Keratinocyte (primary cell): Measurements from ENCODE around the gene C1orf232.

ENCODE experiments used
- EZH2 ChIP-seq: IDR thresholded peaks from one replicate; pipeline ENCODE4 v1.6.1; 2012; ENCODE audit warnings: inconsistent platforms, mild to moderate bottlenecking, low read length, moderate library complexity
- TF ChIP-seq, protein P1 (sequence below), 3 experiments: IDR thresholded peaks in 1 of 3; conservative IDR thresholded peaks in 1 of 3; optimal IDR thresholded peaks in 1 of 3; 2 replicates in 2 of 3; 3 replicates in 1 of 3; pipeline versions ENCODE3 to v1.5.1; 2011; ENCODE audit warnings: low read length in 3 of 3, mild to moderate bottlenecking in 3 of 3, moderate library complexity in 2 of 3, control low read depth in 1 of 3, inconsistent platforms in 1 of 3; ENCODE audit not compliant: insufficient read depth in 2 of 3; ENCODE audit errors: extremely low read depth in 1 of 3

DNA sequence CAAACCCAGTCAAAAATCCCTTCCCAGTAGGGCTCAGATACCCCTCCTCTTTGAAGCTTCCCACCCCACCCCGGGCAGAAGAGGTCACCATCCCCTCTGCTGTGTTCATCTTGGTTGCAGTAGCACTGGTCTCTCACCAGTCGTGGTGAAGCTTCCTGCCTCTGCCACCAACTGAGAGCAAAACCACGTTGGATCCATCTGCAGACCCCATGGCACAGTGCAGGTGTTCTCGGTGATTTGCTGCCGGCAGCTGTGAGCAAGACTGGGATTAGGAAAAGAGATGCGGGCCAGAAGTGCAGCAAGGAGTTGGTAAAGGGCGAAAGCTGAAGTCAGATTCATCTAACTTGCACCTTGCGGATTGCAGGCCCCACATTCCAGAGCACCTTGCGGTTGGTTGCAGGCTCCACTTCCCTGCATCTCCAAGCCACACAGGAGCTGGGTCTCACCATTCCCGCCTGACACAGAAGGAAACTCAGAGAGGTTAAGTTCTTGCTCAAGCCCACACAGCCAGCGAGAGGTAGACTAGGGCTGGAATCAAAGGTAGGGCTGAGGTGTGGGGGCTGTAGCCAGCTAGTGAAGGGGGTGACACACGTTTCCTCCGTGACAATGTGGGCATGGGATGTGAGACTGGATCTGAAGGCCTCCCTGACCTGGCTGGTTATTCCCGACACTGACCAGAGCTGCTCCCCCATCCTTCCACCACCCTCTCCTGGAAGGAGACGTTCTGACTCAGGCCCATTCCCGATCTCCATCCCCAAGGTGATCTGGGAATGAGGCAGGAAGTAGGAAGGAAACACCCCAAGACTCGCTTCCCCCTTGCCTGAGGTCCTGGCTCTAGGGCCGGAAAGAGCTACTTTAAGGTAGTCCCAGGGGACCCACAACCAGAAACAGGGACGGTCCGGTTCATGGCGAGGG lies 13.1 kb downstream of the C1orf232 start:
- TF ChIP-seq, protein P1, sequence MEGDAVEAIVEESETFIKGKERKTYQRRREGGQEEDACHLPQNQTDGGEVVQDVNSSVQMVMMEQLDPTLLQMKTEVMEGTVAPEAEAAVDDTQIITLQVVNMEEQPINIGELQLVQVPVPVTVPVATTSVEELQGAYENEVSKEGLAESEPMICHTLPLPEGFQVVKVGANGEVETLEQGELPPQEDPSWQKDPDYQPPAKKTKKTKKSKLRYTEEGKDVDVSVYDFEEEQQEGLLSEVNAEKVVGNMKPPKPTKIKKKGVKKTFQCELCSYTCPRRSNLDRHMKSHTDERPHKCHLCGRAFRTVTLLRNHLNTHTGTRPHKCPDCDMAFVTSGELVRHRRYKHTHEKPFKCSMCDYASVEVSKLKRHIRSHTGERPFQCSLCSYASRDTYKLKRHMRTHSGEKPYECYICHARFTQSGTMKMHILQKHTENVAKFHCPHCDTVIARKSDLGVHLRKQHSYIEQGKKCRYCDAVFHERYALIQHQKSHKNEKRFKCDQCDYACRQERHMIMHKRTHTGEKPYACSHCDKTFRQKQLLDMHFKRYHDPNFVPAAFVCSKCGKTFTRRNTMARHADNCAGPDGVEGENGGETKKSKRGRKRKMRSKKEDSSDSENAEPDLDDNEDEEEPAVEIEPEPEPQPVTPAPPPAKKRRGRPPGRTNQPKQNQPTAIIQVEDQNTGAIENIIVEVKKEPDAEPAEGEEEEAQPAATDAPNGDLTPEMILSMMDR (optimal IDR thresholded peaks at IDR 0.05 in 1 of 3, IDR thresholded peaks at IDR 0.05 in 1 of 3, conservative IDR thresholded peaks at IDR 0.05 in 1 of 3; ENCODE audit: extremely low read depth in 1 of 3, insufficient read depth in 2 of 3, low read length in 3 of 3): no peak
- no peak for TF ChIP-seq EZH2
